Loucy (cell line): ENCODE measurements around the gene PRKCE.

Experiments used
- H2AFZ ChIP-seq: fragments of 200-600 bp; sonication (generic); 2 replicates; pipeline ENCODE4 v1.6.0; 2016; ENCODE audit warnings: antibody characterized with exemption, mild to moderate bottlenecking, low read length, moderate library complexity
- H3F3A ChIP-seq: fragments of 200-600 bp; 2 replicates; pipeline ENCODE4 v1.6.0; 2016; ENCODE audit warnings: antibody characterized with exemption, low read depth, mild to moderate bottlenecking
- H3K27me3 ChIP-seq: fragments of 200-600 bp; sonication (generic); 2 replicates; pipeline ENCODE4 v1.6.1; 2014; ENCODE audit warnings: low read length, mild to moderate bottlenecking; ENCODE audit not compliant: insufficient read depth, poor library complexity, severe bottlenecking
- H3K36me3 ChIP-seq: fragments of 200-600 bp; sonication (generic); 2 replicates; pipeline ENCODE4 v1.6.1; 2016; ENCODE audit warnings: low read length; ENCODE audit not compliant: insufficient read depth
- H3K4me1 ChIP-seq: fragments of 200-600 bp; sonication (generic); 2 replicates; pipeline ENCODE4 v1.5.1; 2014; ENCODE audit warnings: low read length, mild to moderate bottlenecking; ENCODE audit not compliant: insufficient read depth, poor library complexity, severe bottlenecking
- H3K4me2 ChIP-seq: fragments of 200-600 bp; sonication (generic); 2 replicates; pipeline ENCODE4 v1.6.0; 2014; ENCODE audit warnings: antibody characterized with exemption, low read length, low read depth, mild to moderate bottlenecking; ENCODE audit not compliant: poor library complexity, severe bottlenecking
- H3K4me3 ChIP-seq: fragments of 200-600 bp; sonication (generic); 2 replicates; pipeline ENCODE4 v1.5.1; 2014; ENCODE audit warnings: low read length, mild to moderate bottlenecking, mixed read lengths; ENCODE audit not compliant: poor library complexity, severe bottlenecking
- H3K79me2 ChIP-seq: fragments of 200-600 bp; sonication (generic); 2 replicates; pipeline ENCODE4 v1.6.1; 2014; ENCODE audit warnings: low read length; ENCODE audit not compliant: insufficient read depth
- H3K9ac ChIP-seq: fragments of 200-600 bp; sonication (generic); 2 replicates; pipeline ENCODE4 v1.6.0; 2014; ENCODE audit warnings: mild to moderate bottlenecking, low read depth, low read length, moderate library complexity; ENCODE audit not compliant: poor library complexity, severe bottlenecking
- H3K9me2 ChIP-seq: fragments of 200-600 bp; sonication (generic); replicated peaks from 2 replicates; pipeline ENCODE4 v1.6.1; 2016; ENCODE audit warnings: low read depth, low read length, mixed read lengths
- H3K9me3 ChIP-seq: fragments of 200-600 bp; sonication (generic); 2 replicates; pipeline ENCODE4 v1.6.1; 2014; ENCODE audit warnings: mild to moderate bottlenecking, antibody characterized with exemption, low read length, low read depth; ENCODE audit not compliant: insufficient read depth
- H4K20me1 ChIP-seq: fragments of 200-600 bp; sonication (generic); 2 replicates; pipeline ENCODE4 v1.6.0; 2014; ENCODE audit warnings: antibody characterized with exemption, low read length, mild to moderate bottlenecking; ENCODE audit not compliant: insufficient read depth, poor library complexity, severe bottlenecking
- CTCF ChIP-seq: fragments of 200-600 bp; sonication (generic); conservative IDR thresholded peaks from 2 replicates; pipeline ENCODE4 v1.5.1; 2014; ENCODE audit warnings: mild to moderate bottlenecking, antibody characterized with exemption, low read length
- EZH2phosphoT487 ChIP-seq: fragments of 200-600 bp; IDR thresholded peaks from 2 replicates; pipeline ENCODE4 v1.6.1; 2018; ENCODE audit warnings: antibody characterized with exemption, mild to moderate bottlenecking, moderate library complexity, borderline replicate concordance

The PRKCE gene

GRCh38 chr2:46101557-46102220, 450.2 kb downstream of the PRKCE start:
- TF ChIP-seq CTCF, result no peak
- TF ChIP-seq EZH2phosphoT487, result no peak
- H4K20me1 ChIP-seq, result no peaks in the 10 kb centered on the region
- no peak overlapping the region for H3K4me3 ChIP-seq
- H3K4me2 ChIP-seq, result no peak overlapping the region
- H3K79me2 ChIP-seq, result no peaks in the 10 kb centered on the region
- no peak overlapping the region for H2AFZ ChIP-seq
- peaks cover 3% of the 10 kb centered on the region; the same call in 1 of the 2 replicates for H3K9me3 ChIP-seq
- H3K27me3 ChIP-seq, result no peaks in the 10 kb centered on the region
- no peaks in the 10 kb centered on the region for H3F3A ChIP-seq
- no peaks in the 10 kb centered on the region for H3K4me1 ChIP-seq
- H3K36me3 ChIP-seq, result no peaks in the 10 kb centered on the region; the same call in 1 of the 2 replicates
- no peak overlapping the region for H3K9ac ChIP-seq
- no peaks in the 10 kb centered on the region for H3K9me2 ChIP-seq

GRCh38 chr2:46106690-46107089, 455.2 kb downstream of the PRKCE start:
- Histone ChIP-seq H3F3A (no peaks in the 10 kb centered on the region), H3K9ac (no peak overlapping the region), H3K4me2 (no peak overlapping the region), H3K79me2 (no peaks in the 10 kb centered on the region), H4K20me1 (no peaks in the 10 kb centered on the region), H2AFZ (no peak overlapping the region), H3K4me3 (no peak overlapping the region), H3K9me2 (no peaks in the 10 kb centered on the region), H3K36me3 (no peaks in the 10 kb centered on the region; the same call in 1 of the 2 replicates), H3K9me3 (peaks cover 3% of the 10 kb centered on the region; the same call in 1 of the 2 replicates), H3K4me1 (no peaks in the 10 kb centered on the region), H3K27me3 (no peaks in the 10 kb centered on the region)
- TF ChIP-seq CTCF (no peak), EZH2phosphoT487 (no peak)

- Histone ChIP-seq H3K4me1 (peaks cover 4% of the 10 kb centered on the region), H3K9me3 (peaks cover 4% of the 10 kb centered on the region; the same call in 1 of the 2 replicates), H3K79me2 (no peaks in the 10 kb centered on the region), H3K9me2 (no peaks in the 10 kb centered on the region), H3K4me3 (no peak overlapping the region), H4K20me1 (no peaks in the 10 kb centered on the region), H3K36me3 (no peaks in the 10 kb centered on the region), H3F3A (no peaks in the 10 kb centered on the region), H3K9ac (no peak overlapping the region), H3K27me3 (no peaks in the 10 kb centered on the region), H2AFZ (no peak overlapping the region), H3K4me2 (no peak overlapping the region)
- TF ChIP-seq CTCF, result no peak
- TF ChIP-seq EZH2phosphoT487, result no peak
Observed at GRCh38 chr2:46114996-46115395, 463.5 kb downstream of the PRKCE start.
